ENCODE data around the gene FAM43B. TPM values are rescaled to one million over a fixed set of nuclear protein-coding genes. Genes with fewer than 3 reads are reported as not detected.

The FAM43B gene
- total RNA-seq, 2 experiments from 2014 or later, result not detected

GRCh38 chr1:20587661-20588053 is 35.3 kb downstream of the FAM43B start:
- POLR2A ChIA-PET, result no interaction called here
- CTCF ChIA-PET, result interaction anchor here (1.4 to 2.1 kb wide), 2 partner anchors 13 to 46 kb away, joined by 3 to 5 read pairs; no protein-coding TSS in a partner anchor

GRCh38 chr1:20588634-20589225 is 36.4 kb downstream of the FAM43B start, which contains the start of gene CDA:
Gene CDA, plus strand, starts transcription at chr1:20589097. Its CDS starts 33 bp downstream, at chr1:20589130.
- ChIA-PET POLR2A (no interaction called here), CTCF (interaction anchor here (1.4 to 2.1 kb wide), 2 partner anchors 14 to 45 kb away, joined by 3 to 5 read pairs; no protein-coding TSS in a partner anchor)

GRCh38 chr1:20589331-20590278 is 37.2 kb downstream of the FAM43B start:
- POLR2A ChIA-PET, result no interaction called here
- CTCF ChIA-PET, result no interaction called here

- CTCF ChIA-PET, result no interaction called here
- POLR2A ChIA-PET, result no interaction called here
These were observed 38.0 kb downstream of the FAM43B start for GRCh38 chr1:20590306-20590777.

GRCh38 chr1:20593756-20594155 is 41.4 kb downstream of the FAM43B start:
- POLR2A ChIA-PET, result no interaction called here
- CTCF ChIA-PET, result interaction anchor here (0.6 kb wide), 1 partner anchor 584 kb away, joined by 3 read pairs; no protein-coding TSS in a partner anchor

GRCh38 chr1:20594746-20595145 is 42.4 kb downstream of the FAM43B start:
- CTCF ChIA-PET, result no interaction called here
- POLR2A ChIA-PET, result no interaction called here

- CTCF ChIA-PET, result interaction anchor here (0.5 kb wide), 1 partner anchor 57 kb away, joined by 3 read pairs; no protein-coding TSS in a partner anchor
These were observed 43.7 kb downstream of the FAM43B start for GRCh38 chr1:20596106-20596505.

GRCh38 chr1:20597650-20598049 is 45.3 kb downstream of the FAM43B start:
- POLR2A ChIA-PET, result no interaction called here
- CTCF ChIA-PET, result no interaction called here

More at GRCh38 chr1:20596106-20596505, 43.7 kb downstream of the FAM43B start:
- POLR2A ChIA-PET, result interaction anchor here (0.6 kb wide), 1 partner anchor 9 kb away, joined by 3 read pairs; no protein-coding TSS in a partner anchor

- ChIA-PET CTCF (no interaction called here), POLR2A (no interaction called here)
These were observed 47.8 kb downstream of the FAM43B start for GRCh38 chr1:20600156-20600555.

- ChIA-PET CTCF (no interaction called here), POLR2A (no interaction called here)
These were observed 48.9 kb downstream of the FAM43B start for GRCh38 chr1:20601129-20601825.

GRCh38 chr1:20602851-20603450 is 50.6 kb downstream of the FAM43B start:
- CTCF ChIA-PET, result no interaction called here
- POLR2A ChIA-PET, result no interaction called here

GRCh38 chr1:20603504-20604464 is 51.4 kb downstream of the FAM43B start:
- POLR2A ChIA-PET, result no interaction called here
- CTCF ChIA-PET, result no interaction called here

Other genes starting within 250 kb of the FAM43B start
- gene CAMK2N1, start 66.4 kb upstream of the FAM43B start, total RNA-seq, result 1 to 10 TPM; 2.2 to 2.5 TPM
- 10 to 100 TPM; 17.6 to 18.6 TPM for gene MUL1, start 44.4 kb upstream of the FAM43B start, total RNA-seq
- gene CDA, start 36.5 kb downstream of the FAM43B start, total RNA-seq, result not detected
- gene PINK1, start 80.9 kb downstream of the FAM43B start, total RNA-seq, result 1 to 10 TPM; 4.4 to 4.7 TPM
- gene DDOST, start 108.8 kb downstream of the FAM43B start, total RNA-seq, result 100 to 1,000 TPM; 191 to 197 TPM
- not detected for gene KIF17, start 165.4 kb downstream of the FAM43B start, total RNA-seq
- gene SH2D5, start 180.1 kb downstream of the FAM43B start, total RNA-seq, result under 1 TPM; 0.34 to 0.55 TPM
- gene HP1BP3, start 234.7 kb downstream of the FAM43B start, total RNA-seq, result 100 to 1,000 TPM; 155 to 161 TPM

Data from activated CD8-positive, alpha-beta memory T cell treated with anti-CD3 and anti-CD28 coated beads for 36 hours (primary cell).